WTC11 (cell line): ENCODE measurements around the gene MAP3K2. TPM values are rescaled to one million over a fixed set of nuclear protein-coding genes. Genes with fewer than 3 reads are reported as not detected.

Source experiments
- ATAC-seq: fragments of 200-7000 bp; cut with Tn5 transposase; 2 replicates; pipeline ENCODE4 v1.10.0; 2021; ENCODE audit warnings: mild to moderate bottlenecking, moderate library complexity
- CTCF ChIA-PET: fragments of 300-600 bp; sonication (Branson Sonifier 250); formaldehyde crosslinking; loops from one replicate; lab custom pipeline; 2021; ENCODE audit warnings: antibody characterized with exemption; lab: Charles Lee
- POLR2A ChIA-PET: fragments of 350-600 bp; sonication (Branson Sonifier 250); formaldehyde crosslinking; loops from one replicate; lab custom pipeline; 2021; ENCODE audit warnings: antibody characterized with exemption; lab: Charles Lee
- DNase-seq: peaks from one replicate; pipeline ENCODE4 v3.0.0; 2021; ENCODE audit warnings: low spot score
- H3K27ac Mint-ChIP-seq: 2 replicates; pipeline ENCODE4 v1.8.0; 2021; ENCODE audit warnings: mixed read lengths
- H3K27me3 Mint-ChIP-seq: 2 replicates; pipeline ENCODE4 v1.8.0; 2021; ENCODE audit warnings: low read depth, mild to moderate bottlenecking, moderate library complexity, mixed read lengths
- H3K36me3 Mint-ChIP-seq: 2 replicates; pipeline ENCODE4 v1.8.0; 2021; ENCODE audit warnings: mixed read lengths
- H3K4me1 Mint-ChIP-seq: 2 replicates; pipeline ENCODE4 v1.8.0; 2022; ENCODE audit warnings: mixed read lengths
- H3K4me3 Mint-ChIP-seq: 2 replicates; pipeline ENCODE4 v1.8.0; 2021; ENCODE audit warnings: mild to moderate bottlenecking, moderate library complexity, mixed read lengths
- H3K9me3 Mint-ChIP-seq: 2 replicates; pipeline ENCODE4 v1.8.0; 2021; ENCODE audit warnings: mixed read lengths
- CBFB ChIP-seq: sonication (generic); formaldehyde crosslinking; IDR thresholded peaks from 2 replicates; pipeline ENCODE4 v1.8.1; 2022; ENCODE audit warnings: mild to moderate bottlenecking, low read depth, missing genetic modification reagents
- CREB1 ChIP-seq: sonication (generic); formaldehyde crosslinking; IDR thresholded peaks from 2 replicates; pipeline ENCODE4 v1.8.0; 2023; ENCODE audit warnings: mild to moderate bottlenecking, missing genetic modification reagents
- ESRRA ChIP-seq: sonication (generic); formaldehyde crosslinking; IDR thresholded peaks from 2 replicates; pipeline ENCODE4 v1.8.1; 2022; ENCODE audit warnings: mild to moderate bottlenecking, missing genetic modification reagents, borderline replicate concordance
- ETV6 ChIP-seq: sonication (generic); formaldehyde crosslinking; IDR thresholded peaks from 2 replicates; pipeline ENCODE4 v1.8.1; 2022; ENCODE audit warnings: mild to moderate bottlenecking, missing genetic modification reagents
- FOXJ3 ChIP-seq: sonication (generic); formaldehyde crosslinking; IDR thresholded peaks from 2 replicates; pipeline ENCODE4 v1.9.0; 2021; ENCODE audit warnings: missing genetic modification reagents, mild to moderate bottlenecking, borderline replicate concordance
- FOXP1 ChIP-seq: sonication (generic); formaldehyde crosslinking; IDR thresholded peaks from 2 replicates; pipeline ENCODE4 v1.8.0; 2022; ENCODE audit warnings: missing genetic modification reagents, mild to moderate bottlenecking, moderate library complexity, borderline replicate concordance
- JUN ChIP-seq: sonication (generic); formaldehyde crosslinking; IDR thresholded peaks from 2 replicates; pipeline ENCODE4 v1.8.0; 2023; ENCODE audit warnings: mild to moderate bottlenecking, missing genetic modification reagents
- MXD4 ChIP-seq: fragments of 250-450 bp; sonication (Bioruptor Pico); IDR thresholded peaks from 2 replicates; pipeline ENCODE4 v1.8.0; 2021; ENCODE audit warnings: mild to moderate bottlenecking, moderate library complexity, borderline replicate concordance
- NR1H2 ChIP-seq: sonication (generic); formaldehyde crosslinking; IDR thresholded peaks from 2 replicates; pipeline ENCODE4 v1.9.0; 2021; ENCODE audit warnings: mild to moderate bottlenecking, moderate library complexity, missing genetic modification reagents
- NR3C1 ChIP-seq: sonication (generic); formaldehyde crosslinking; conservative IDR thresholded peaks from 2 replicates; pipeline ENCODE4 v1.8.1; 2023; ENCODE audit warnings: low read depth, mild to moderate bottlenecking, missing genetic modification reagents
- RELA ChIP-seq: sonication (generic); formaldehyde crosslinking; IDR thresholded peaks from 2 replicates; pipeline ENCODE4 v1.8.1; 2022; ENCODE audit warnings: missing genetic modification reagents, mild to moderate bottlenecking, borderline replicate concordance
- TCF7 ChIP-seq: sonication (generic); formaldehyde crosslinking; IDR thresholded peaks from 2 replicates; pipeline ENCODE4 v1.8.0; 2022; ENCODE audit warnings: mild to moderate bottlenecking, low read depth, missing genetic modification reagents, moderate library complexity
- ZNF317 ChIP-seq: sonication (generic); formaldehyde crosslinking; IDR thresholded peaks from 2 replicates; pipeline ENCODE4 v1.8.1; 2023; ENCODE audit warnings: low read depth, mild to moderate bottlenecking, moderate library complexity, missing genetic modification reagents, borderline replicate concordance
- ZNF423 ChIP-seq: fragments of 250-450 bp; sonication (Bioruptor Pico); IDR thresholded peaks from 2 replicates; pipeline ENCODE4 v2.1.2; 2022; ENCODE audit warnings: mild to moderate bottlenecking, moderate library complexity
- total RNA-seq: library from RNA; stranded (reverse); gene quantifications from 3 replicates; pipeline ENCODE4 v1.2.3, GENCODE V29; 2021
- TF ChIP-seq, protein P1 (sequence below): sonication (generic); formaldehyde crosslinking; IDR thresholded peaks from 2 replicates; pipeline ENCODE4 v1.8.1; 2022; ENCODE audit warnings: mild to moderate bottlenecking, missing genetic modification reagents, moderate library complexity, borderline replicate concordance
- TF ChIP-seq, protein P2 (sequence below): sonication (generic); formaldehyde crosslinking; IDR thresholded peaks from 2 replicates; pipeline ENCODE4 v1.8.0; 2022; ENCODE audit warnings: mild to moderate bottlenecking, missing genetic modification reagents
- TF ChIP-seq, protein P3 (sequence below): sonication (generic); formaldehyde crosslinking; IDR thresholded peaks from 2 replicates; pipeline ENCODE4 v1.8.0; 2022; ENCODE audit warnings: mild to moderate bottlenecking, missing genetic modification reagents
- TF ChIP-seq, protein P4 (sequence below): fragments of 250-450 bp; sonication (Bioruptor Pico); IDR thresholded peaks from 2 replicates; pipeline ENCODE4 v1.8.0; 2021; ENCODE audit warnings: mild to moderate bottlenecking

Gene MAP3K2
- total RNA-seq, 1 experiment from 2014 or later, result 26.9 TPM

DNA sequence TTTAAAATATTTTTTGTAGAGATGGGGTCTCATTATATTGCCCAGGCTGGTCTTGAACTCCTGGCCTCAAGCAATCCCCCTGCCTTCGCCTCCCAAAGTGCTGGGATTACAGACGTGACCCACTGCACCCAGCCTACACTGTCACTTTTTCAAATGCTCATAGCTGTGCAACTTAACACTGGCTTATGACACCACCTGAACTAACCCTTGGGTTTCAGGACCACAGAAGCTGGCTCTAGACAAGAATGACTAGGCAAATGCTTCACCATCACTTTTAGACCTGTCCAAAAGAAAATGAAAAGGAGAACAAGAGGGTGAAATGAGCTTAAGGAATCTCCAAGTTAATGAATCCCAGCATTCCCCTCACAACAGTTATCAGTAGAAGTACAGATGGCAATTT, 107.1 kb downstream of the MAP3K2 start:
- peaks cover 16% of the 10 kb centered on the region for H3K9me3 Mint-ChIP-seq
- DNase-seq (no peak), ATAC-seq (no peak)
- no peak overlapping the region for H3K27ac Mint-ChIP-seq
- peaks cover 82% of the 10 kb centered on the region for H3K36me3 Mint-ChIP-seq
- no peaks in the 10 kb centered on the region for H3K4me1 Mint-ChIP-seq
- POLR2A ChIA-PET, result no interaction called here
- CTCF ChIA-PET, result interaction anchor here (1.3 to 1.8 kb wide), 2 partner anchors 80 to 84 kb away, joined by 4 to 6 read pairs; no protein-coding TSS in a partner anchor
- TF ChIP-seq, protein P1, sequence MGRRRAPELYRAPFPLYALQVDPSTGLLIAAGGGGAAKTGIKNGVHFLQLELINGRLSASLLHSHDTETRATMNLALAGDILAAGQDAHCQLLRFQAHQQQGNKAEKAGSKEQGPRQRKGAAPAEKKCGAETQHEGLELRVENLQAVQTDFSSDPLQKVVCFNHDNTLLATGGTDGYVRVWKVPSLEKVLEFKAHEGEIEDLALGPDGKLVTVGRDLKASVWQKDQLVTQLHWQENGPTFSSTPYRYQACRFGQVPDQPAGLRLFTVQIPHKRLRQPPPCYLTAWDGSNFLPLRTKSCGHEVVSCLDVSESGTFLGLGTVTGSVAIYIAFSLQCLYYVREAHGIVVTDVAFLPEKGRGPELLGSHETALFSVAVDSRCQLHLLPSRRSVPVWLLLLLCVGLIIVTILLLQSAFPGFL (CRISPR knock-in tag), result no peak
- no peaks in the 10 kb centered on the region for H3K27me3 Mint-ChIP-seq
- H3K4me3 Mint-ChIP-seq, result no peak overlapping the region

DNA sequence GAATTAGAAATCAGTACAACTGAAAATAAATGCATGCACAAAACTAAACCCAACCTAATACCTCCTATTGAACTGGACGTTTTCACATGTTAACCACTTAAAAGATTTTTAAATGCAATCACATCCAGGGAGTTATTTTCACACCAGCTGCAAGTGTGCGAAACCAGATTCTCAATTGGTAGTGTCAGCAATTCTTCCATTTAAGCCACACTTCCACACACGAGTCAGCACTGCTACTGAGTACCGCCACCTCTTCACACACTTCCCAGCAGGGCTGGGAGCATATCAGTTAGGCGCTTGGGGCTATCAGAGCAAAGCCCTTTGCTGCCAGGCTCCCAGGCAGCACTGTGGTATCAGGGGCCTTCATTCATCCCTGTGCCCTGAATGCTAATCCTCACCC, 108.0 kb downstream of the MAP3K2 start:
- Mint-ChIP-seq H3K36me3 (peaks cover 79% of the 10 kb centered on the region), H3K4me1 (no peaks in the 10 kb centered on the region), H3K27ac (no peak overlapping the region), H3K4me3 (no peak overlapping the region)
- no peak for TF ChIP-seq CBFB (CRISPR knock-in tag)
- TF ChIP-seq CREB1 (CRISPR knock-in tag), result no peak
- TF ChIP-seq NR3C1, result no peak
- TF ChIP-seq ESRRA (CRISPR knock-in tag), result no peak
- TF ChIP-seq, all 79 proteins: peak for 0
- H3K27me3 Mint-ChIP-seq, result no peaks in the 10 kb centered on the region
- ChIA-PET POLR2A (no interaction called here), CTCF (interaction anchor here (1.3 kb wide), 1 partner anchor 79 kb away, joined by 4 read pairs; no protein-coding TSS in a partner anchor)
- ATAC-seq (no peak), DNase-seq (no peak)
- peaks cover 16% of the 10 kb centered on the region for H3K9me3 Mint-ChIP-seq

DNA sequence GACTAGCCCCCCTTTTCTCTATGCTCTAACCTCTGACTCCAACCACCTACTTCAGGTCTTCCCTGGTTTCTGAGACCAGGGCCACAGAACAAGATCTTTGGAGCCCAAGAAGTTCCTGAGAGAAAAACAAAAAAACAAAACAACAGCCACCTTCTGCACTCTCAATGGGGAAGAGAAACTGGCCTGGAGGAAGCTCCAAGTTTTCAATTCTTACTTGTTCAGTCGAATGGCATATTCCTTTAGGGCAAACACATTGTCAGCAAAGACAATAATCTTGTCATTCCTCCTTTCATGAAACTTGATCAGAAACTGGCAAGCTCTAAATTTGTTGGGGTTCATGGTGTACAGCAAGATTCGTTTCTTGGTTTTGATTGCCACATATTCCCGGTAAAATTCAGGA, 108.8 kb downstream of the MAP3K2 start:
- no peak for ATAC-seq
- Mint-ChIP-seq H3K4me1 (no peaks in the 10 kb centered on the region), H3K9me3 (peaks cover 9% of the 10 kb centered on the region), H3K4me3 (no peak overlapping the region), H3K36me3 (peaks cover 77% of the 10 kb centered on the region), H3K27me3 (no peaks in the 10 kb centered on the region), H3K27ac (no peak overlapping the region)
- POLR2A ChIA-PET, result no interaction called here
- CTCF ChIA-PET, result interaction anchor here (2.8 kb wide), 1 partner anchor 82 kb away, joined by 15 read pairs; no protein-coding TSS in a partner anchor
- no peak for DNase-seq
- TF ChIP-seq, protein P2, sequence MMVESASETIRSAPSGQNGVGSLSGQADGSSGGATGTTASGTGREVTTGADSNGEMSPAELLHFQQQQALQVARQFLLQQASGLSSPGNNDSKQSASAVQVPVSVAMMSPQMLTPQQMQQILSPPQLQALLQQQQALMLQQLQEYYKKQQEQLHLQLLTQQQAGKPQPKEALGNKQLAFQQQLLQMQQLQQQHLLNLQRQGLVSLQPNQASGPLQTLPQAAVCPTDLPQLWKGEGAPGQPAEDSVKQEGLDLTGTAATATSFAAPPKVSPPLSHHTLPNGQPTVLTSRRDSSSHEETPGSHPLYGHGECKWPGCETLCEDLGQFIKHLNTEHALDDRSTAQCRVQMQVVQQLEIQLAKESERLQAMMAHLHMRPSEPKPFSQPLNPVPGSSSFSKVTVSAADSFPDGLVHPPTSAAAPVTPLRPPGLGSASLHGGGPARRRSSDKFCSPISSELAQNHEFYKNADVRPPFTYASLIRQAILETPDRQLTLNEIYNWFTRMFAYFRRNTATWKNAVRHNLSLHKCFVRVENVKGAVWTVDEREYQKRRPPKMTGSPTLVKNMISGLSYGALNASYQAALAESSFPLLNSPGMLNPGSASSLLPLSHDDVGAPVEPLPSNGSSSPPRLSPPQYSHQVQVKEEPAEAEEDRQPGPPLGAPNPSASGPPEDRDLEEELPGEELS (CRISPR knock-in tag), result no peak
- TF ChIP-seq ETV6 (CRISPR knock-in tag) (no peak), ZNF423 (no peak), JUN (CRISPR knock-in tag) (no peak), CBFB (CRISPR knock-in tag) (no peak), RELA (CRISPR knock-in tag) (no peak), MXD4 (CRISPR knock-in tag) (no peak)

DNA sequence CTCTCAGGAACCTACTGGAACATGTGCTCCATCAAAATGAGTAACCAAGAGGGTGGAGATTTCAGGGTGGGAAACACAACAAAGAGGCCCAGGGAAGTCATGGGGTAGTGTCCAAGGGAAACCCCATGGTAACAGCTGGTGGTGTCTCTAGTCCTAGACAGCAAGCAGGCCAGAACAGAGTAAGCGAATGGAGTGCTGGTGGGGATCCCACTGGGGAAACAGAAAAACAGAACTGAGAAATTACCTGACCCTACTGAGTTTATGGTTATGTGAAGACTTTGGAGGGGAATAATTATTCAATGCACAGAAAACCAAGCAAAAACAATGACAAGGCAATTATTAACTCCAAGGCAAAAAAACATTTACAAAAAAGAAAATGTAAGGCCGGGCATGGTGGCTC, 110.7 kb downstream of the MAP3K2 start:
- no peak for ATAC-seq
- no peaks in the 10 kb centered on the region for H3K27me3 Mint-ChIP-seq
- peaks cover 75% of the 10 kb centered on the region for H3K36me3 Mint-ChIP-seq
- CTCF ChIA-PET, result interaction anchor here (2.8 kb wide), 1 partner anchor 80 kb away, joined by 15 read pairs; no protein-coding TSS in a partner anchor
- POLR2A ChIA-PET, result no interaction called here
- no peak overlapping the region for H3K27ac Mint-ChIP-seq
- no peaks in the 10 kb centered on the region for H3K4me1 Mint-ChIP-seq
- no peaks in the 10 kb centered on the region for H3K9me3 Mint-ChIP-seq
- TF ChIP-seq, protein P2 (CRISPR knock-in tag), result no peak
- no peak for TF ChIP-seq NR1H2 (CRISPR knock-in tag)
- no peak for TF ChIP-seq TCF7 (CRISPR knock-in tag)
- TF ChIP-seq ZNF317 (CRISPR knock-in tag), result no peak
- TF ChIP-seq FOXP1, result no peak
- TF ChIP-seq FOXJ3, result no peak
- no peak for TF ChIP-seq ESRRA (CRISPR knock-in tag)
- TF ChIP-seq, protein P3, sequence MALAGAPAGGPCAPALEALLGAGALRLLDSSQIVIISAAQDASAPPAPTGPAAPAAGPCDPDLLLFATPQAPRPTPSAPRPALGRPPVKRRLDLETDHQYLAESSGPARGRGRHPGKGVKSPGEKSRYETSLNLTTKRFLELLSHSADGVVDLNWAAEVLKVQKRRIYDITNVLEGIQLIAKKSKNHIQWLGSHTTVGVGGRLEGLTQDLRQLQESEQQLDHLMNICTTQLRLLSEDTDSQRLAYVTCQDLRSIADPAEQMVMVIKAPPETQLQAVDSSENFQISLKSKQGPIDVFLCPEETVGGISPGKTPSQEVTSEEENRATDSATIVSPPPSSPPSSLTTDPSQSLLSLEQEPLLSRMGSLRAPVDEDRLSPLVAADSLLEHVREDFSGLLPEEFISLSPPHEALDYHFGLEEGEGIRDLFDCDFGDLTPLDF, result no peak
- TF ChIP-seq, protein P4, sequence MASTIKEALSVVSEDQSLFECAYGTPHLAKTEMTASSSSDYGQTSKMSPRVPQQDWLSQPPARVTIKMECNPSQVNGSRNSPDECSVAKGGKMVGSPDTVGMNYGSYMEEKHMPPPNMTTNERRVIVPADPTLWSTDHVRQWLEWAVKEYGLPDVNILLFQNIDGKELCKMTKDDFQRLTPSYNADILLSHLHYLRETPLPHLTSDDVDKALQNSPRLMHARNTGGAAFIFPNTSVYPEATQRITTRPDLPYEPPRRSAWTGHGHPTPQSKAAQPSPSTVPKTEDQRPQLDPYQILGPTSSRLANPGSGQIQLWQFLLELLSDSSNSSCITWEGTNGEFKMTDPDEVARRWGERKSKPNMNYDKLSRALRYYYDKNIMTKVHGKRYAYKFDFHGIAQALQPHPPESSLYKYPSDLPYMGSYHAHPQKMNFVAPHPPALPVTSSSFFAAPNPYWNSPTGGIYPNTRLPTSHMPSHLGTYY (CRISPR knock-in tag), result no peak
- TF ChIP-seq, all 79 proteins: peak for 0
- H3K4me3 Mint-ChIP-seq, result no peak overlapping the region
- no peak for DNase-seq
